Suppressor macrophage treated with lipopolysaccharide for 1 hour (primary cell): ENCODE data around the gene TGFBR1.

Experiments used
- DNase-seq, 3 donors: peaks; one replicate each; pipeline ENCODE4 v3.0.0-alpha.2; 2020 to 2022

TGFBR1 gene

GRCh38 chr9:99172124-99173091 lies 67.5 kb downstream of the TGFBR1 start:
- no peak for DNase-seq

- DNase-seq = peak in 2 of 3 donors; percentile 35 to 51
Measured at GRCh38 chr9:99173570-99174504, 68.9 kb downstream of the TGFBR1 start.

GRCh38 chr9:99176527-99177013 lies 71.7 kb downstream of the TGFBR1 start:
- DNase-seq = no peak

GRCh38 chr9:99177576-99178366 lies 72.9 kb downstream of the TGFBR1 start:
- DNase-seq = no peak

GRCh38 chr9:99178912-99179872 lies 74.3 kb downstream of the TGFBR1 start:
- no peak for DNase-seq

- DNase-seq = no peak
Measured at GRCh38 chr9:99180199-99180598, 75.3 kb downstream of the TGFBR1 start.

GRCh38 chr9:99180662-99181061 lies 75.7 kb downstream of the TGFBR1 start:
- no peak for DNase-seq

GRCh38 chr9:99181206-99181605 lies 76.3 kb downstream of the TGFBR1 start:
- peak in 1 of 3 donors; percentile 15 for DNase-seq

- DNase-seq = peak; percentile 93 to 98 (median 96)
Measured at GRCh38 chr9:99181621-99182020, 76.7 kb downstream of the TGFBR1 start.

- peak; percentile 50 to 65 (median 56) for DNase-seq
Measured at GRCh38 chr9:99182356-99182755, 77.4 kb downstream of the TGFBR1 start.

GRCh38 chr9:99183616-99184015 lies 78.7 kb downstream of the TGFBR1 start:
- DNase-seq = no peak

- peak in 1 of 3 donors; percentile 13 for DNase-seq
Measured at GRCh38 chr9:99184110-99184474, 79.2 kb downstream of the TGFBR1 start.

GRCh38 chr9:99184475-99185347 lies 79.8 kb downstream of the TGFBR1 start:
- peak; percentile 90 to 91 (median 90) for DNase-seq

- no peak for DNase-seq
Measured at GRCh38 chr9:99185348-99185632, 80.4 kb downstream of the TGFBR1 start.

- no peak for DNase-seq
Measured at GRCh38 chr9:99185934-99186333, 81.0 kb downstream of the TGFBR1 start.

GRCh38 chr9:99187311-99187710 lies 82.4 kb downstream of the TGFBR1 start:
- peak in 1 of 3 donors; percentile 19 for DNase-seq

GRCh38 chr9:99189186-99189585 lies 84.3 kb downstream of the TGFBR1 start:
- no peak for DNase-seq

GRCh38 chr9:99189887-99190596 lies 85.1 kb downstream of the TGFBR1 start:
- DNase-seq = no peak

GRCh38 chr9:99190597-99191283 lies 85.8 kb downstream of the TGFBR1 start:
- no peak for DNase-seq
